OCI-LY1 (cell line): Measurements from ENCODE around the gene MARCHF5.

ENCODE experiments used
- H2AFZ ChIP-seq: fragments of 200-600 bp; sonication (generic), shearing (Covaris generic); 2 replicates; pipeline ENCODE4 v1.6.0; 2014; ENCODE audit warnings: antibody characterized with exemption, mild to moderate bottlenecking, low read length
- H3F3A ChIP-seq: fragments of 200-600 bp; sonication (generic), shearing (Covaris generic); 2 replicates; pipeline ENCODE4 v1.6.0; 2014; ENCODE audit warnings: mild to moderate bottlenecking, antibody characterized with exemption, low read length, moderate library complexity; ENCODE audit not compliant: insufficient read depth
- H3K27ac ChIP-seq: fragments of 200-600 bp; sonication (generic); 2 replicates; pipeline ENCODE4 v1.5.1; 2014; ENCODE audit warnings: low read length, mixed run types, mild to moderate bottlenecking, low read depth; ENCODE audit not compliant: poor library complexity, severe bottlenecking
- H3K27me3 ChIP-seq: fragments of 200-600 bp; sonication (generic); 2 replicates; pipeline ENCODE4 v1.6.0; 2014; ENCODE audit warnings: antibody characterized with exemption, mild to moderate bottlenecking, low read length, moderate library complexity; ENCODE audit not compliant: insufficient read depth
- H3K36me3 ChIP-seq: fragments of 200-600 bp; sonication (generic); 2 replicates; pipeline ENCODE4 v1.6.1; 2014; ENCODE audit warnings: mild to moderate bottlenecking, antibody characterized with exemption, low read length, moderate library complexity, mixed read lengths; ENCODE audit not compliant: insufficient read depth
- H3K4me1 ChIP-seq: fragments of 200-600 bp; sonication (generic); 2 replicates; pipeline ENCODE4 v1.5.1; 2014; ENCODE audit warnings: mild to moderate bottlenecking, low read length, moderate library complexity; ENCODE audit not compliant: insufficient read depth, severe bottlenecking
- H3K4me2 ChIP-seq: fragments of 200-600 bp; sonication (generic), shearing (Covaris generic); 2 replicates; pipeline ENCODE4 v1.6.1; 2014; ENCODE audit warnings: low read length
- H3K4me3 ChIP-seq: fragments of 200-600 bp; sonication (generic); 2 replicates; pipeline ENCODE4 v1.5.1; 2014; ENCODE audit warnings: low read length, low read depth, mild to moderate bottlenecking, mixed read lengths; ENCODE audit not compliant: poor library complexity, severe bottlenecking
- H3K79me2 ChIP-seq: fragments of 200-600 bp; shearing (Covaris generic); 2 replicates; pipeline ENCODE4 v1.6.1; 2016; ENCODE audit warnings: mixed run types, low read length, mixed read lengths; ENCODE audit not compliant: insufficient read depth
- H3K9ac ChIP-seq: fragments of 200-600 bp; sonication (generic), shearing (Covaris generic); 2 replicates; pipeline ENCODE4 v1.6.1; 2014; ENCODE audit warnings: mild to moderate bottlenecking, low read length, mixed read lengths
- H3K9me2 ChIP-seq: fragments of 200-600 bp; sonication (generic), shearing (Covaris generic); 2 replicates; pipeline ENCODE4 v1.6.1; 2014; ENCODE audit warnings: low read depth, mild to moderate bottlenecking, low read length, mixed read lengths
- H3K9me3 ChIP-seq: fragments of 200-600 bp; shearing (Covaris generic); 2 replicates; pipeline ENCODE4 v1.6.1; 2014; ENCODE audit warnings: low read length, mixed read lengths
- H4K20me1 ChIP-seq: fragments of 200-600 bp; sonication (generic), shearing (Covaris generic); 2 replicates; pipeline ENCODE4 v1.6.0; 2016; ENCODE audit warnings: mild to moderate bottlenecking, low read length; ENCODE audit not compliant: insufficient read depth
- EZH2 ChIP-seq: fragments of 200-600 bp; sonication (generic), shearing (Covaris generic); IDR thresholded peaks from 2 replicates; pipeline ENCODE4 v1.8.0; 2017; ENCODE audit warnings: borderline replicate concordance, mixed run types, mild to moderate bottlenecking, antibody characterized with exemption, low read length, moderate library complexity, mixed read lengths
- TF ChIP-seq, protein P1 (sequence below): fragments of 200-600 bp; sonication (generic), shearing (Covaris generic); IDR thresholded peaks from 2 replicates; pipeline ENCODE4 v1.5.1; 2017; ENCODE audit warnings: mild to moderate bottlenecking, antibody characterized with exemption, low read length, moderate library complexity, mixed read lengths

The MARCHF5 gene

DNA sequence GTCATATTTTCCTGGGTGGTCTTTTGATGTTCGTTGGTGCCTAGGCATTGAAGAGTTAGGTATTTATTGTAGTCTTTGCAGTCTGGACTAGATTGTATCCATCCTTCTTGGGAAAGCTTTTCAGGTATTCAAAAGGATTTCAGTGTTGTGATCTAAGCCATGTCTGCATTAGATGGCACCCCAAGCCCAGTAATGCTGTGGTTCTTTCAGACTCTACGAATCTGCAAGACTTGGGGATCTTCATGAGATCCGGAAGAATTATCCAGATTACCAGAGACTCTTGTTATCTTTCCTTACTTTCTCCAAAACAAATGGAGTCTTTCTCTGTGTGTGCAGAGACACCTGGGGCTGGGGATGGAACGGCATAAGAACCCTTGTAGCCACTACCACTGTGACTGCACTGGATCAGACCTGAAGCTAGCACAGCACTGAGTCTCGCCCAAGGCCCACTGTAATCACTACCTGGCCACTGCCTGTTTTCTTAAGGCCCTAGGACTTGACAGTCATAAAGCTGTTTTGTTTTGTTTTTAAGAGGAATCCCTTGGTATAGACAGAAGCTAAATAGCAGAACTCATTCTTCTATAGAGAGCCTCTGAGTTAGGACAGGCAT lies 75.5 kb downstream of the MARCHF5 start:
- H3K9me2 ChIP-seq = no peaks in the 10 kb centered on the region
- H2AFZ ChIP-seq = no peak overlapping the region
- no peaks in the 10 kb centered on the region for H3K36me3 ChIP-seq
- no peak overlapping the region for H3K27ac ChIP-seq
- no peaks in the 10 kb centered on the region for H3F3A ChIP-seq
- no peaks in the 10 kb centered on the region for H3K9me3 ChIP-seq
- H3K4me3 ChIP-seq = no peak overlapping the region
- TF ChIP-seq, protein P1, sequence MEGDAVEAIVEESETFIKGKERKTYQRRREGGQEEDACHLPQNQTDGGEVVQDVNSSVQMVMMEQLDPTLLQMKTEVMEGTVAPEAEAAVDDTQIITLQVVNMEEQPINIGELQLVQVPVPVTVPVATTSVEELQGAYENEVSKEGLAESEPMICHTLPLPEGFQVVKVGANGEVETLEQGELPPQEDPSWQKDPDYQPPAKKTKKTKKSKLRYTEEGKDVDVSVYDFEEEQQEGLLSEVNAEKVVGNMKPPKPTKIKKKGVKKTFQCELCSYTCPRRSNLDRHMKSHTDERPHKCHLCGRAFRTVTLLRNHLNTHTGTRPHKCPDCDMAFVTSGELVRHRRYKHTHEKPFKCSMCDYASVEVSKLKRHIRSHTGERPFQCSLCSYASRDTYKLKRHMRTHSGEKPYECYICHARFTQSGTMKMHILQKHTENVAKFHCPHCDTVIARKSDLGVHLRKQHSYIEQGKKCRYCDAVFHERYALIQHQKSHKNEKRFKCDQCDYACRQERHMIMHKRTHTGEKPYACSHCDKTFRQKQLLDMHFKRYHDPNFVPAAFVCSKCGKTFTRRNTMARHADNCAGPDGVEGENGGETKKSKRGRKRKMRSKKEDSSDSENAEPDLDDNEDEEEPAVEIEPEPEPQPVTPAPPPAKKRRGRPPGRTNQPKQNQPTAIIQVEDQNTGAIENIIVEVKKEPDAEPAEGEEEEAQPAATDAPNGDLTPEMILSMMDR = no peak
- no peak for TF ChIP-seq EZH2
- no peak overlapping the region for H3K4me2 ChIP-seq
- no peaks in the 10 kb centered on the region for H3K79me2 ChIP-seq
- H3K4me1 ChIP-seq = no peaks in the 10 kb centered on the region
- H3K9ac ChIP-seq = no peak overlapping the region
- H4K20me1 ChIP-seq = no peaks in the 10 kb centered on the region
- no peaks in the 10 kb centered on the region for H3K27me3 ChIP-seq

DNA sequence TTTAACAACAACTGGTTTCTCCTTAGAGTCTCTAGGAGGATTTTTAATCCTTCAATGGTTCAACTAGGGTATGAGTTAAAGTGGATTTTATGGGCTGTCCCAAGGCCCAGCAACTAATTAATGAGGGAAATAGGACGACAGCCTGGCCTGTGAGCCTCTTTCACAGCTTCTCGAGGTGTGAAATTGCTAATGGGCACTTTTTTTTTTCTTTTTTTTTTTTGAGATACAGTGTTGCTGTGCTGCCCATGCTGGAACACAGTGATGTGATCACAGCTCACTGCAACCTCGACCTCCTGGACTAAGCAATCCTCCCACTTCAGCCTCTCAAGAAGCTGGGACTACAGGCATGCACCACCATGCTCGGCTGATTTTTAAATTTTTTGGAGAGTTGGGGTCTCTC lies 87.0 kb downstream of the MARCHF5 start:
- no peaks in the 10 kb centered on the region for H3K79me2 ChIP-seq
- no peaks in the 10 kb centered on the region for H3K4me1 ChIP-seq
- H4K20me1 ChIP-seq = no peaks in the 10 kb centered on the region
- no peaks in the 10 kb centered on the region for H3K36me3 ChIP-seq
- no peaks in the 10 kb centered on the region for H3K9me2 ChIP-seq
- H3K27me3 ChIP-seq = no peaks in the 10 kb centered on the region
- H3K9me3 ChIP-seq = no peaks in the 10 kb centered on the region
- H3K4me3 ChIP-seq = no peak overlapping the region
- no peak overlapping the region for H2AFZ ChIP-seq
- no peak overlapping the region for H3K27ac ChIP-seq
- H3K9ac ChIP-seq = no peak overlapping the region
- TF ChIP-seq, protein P1 = no peak
- no peak for TF ChIP-seq EZH2
- no peak overlapping the region for H3K4me2 ChIP-seq
- H3F3A ChIP-seq = no peaks in the 10 kb centered on the region

DNA sequence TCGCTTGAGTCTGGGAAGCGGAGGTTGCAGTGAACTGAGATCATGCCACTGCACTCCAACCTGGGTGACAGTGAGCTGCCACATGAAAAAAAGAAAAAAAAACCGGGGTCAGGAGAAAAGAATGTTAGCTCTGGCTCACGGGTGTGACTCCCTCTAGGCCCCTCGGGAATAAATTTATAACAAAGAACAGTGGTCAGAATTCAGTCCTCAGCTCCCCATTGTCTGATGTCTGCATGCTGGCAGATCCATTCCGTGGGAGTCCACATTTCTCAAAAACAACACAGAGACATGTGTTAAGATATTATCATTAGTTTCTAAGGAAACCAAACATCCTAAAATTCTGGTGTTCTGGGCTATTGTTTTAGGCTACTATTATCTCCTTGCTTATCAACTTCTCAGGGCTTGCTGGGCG lies 90.6 kb downstream of the MARCHF5 start:
- Histone ChIP-seq H3K79me2 (no peaks in the 10 kb centered on the region), H3K9me2 (no peaks in the 10 kb centered on the region), H3K27me3 (no peaks in the 10 kb centered on the region), H2AFZ (no peak overlapping the region), H4K20me1 (no peaks in the 10 kb centered on the region), H3K27ac (no peak overlapping the region), H3K9ac (no peak overlapping the region), H3K36me3 (no peaks in the 10 kb centered on the region), H3K4me3 (no peak overlapping the region), H3K4me2 (no peak overlapping the region), H3F3A (no peaks in the 10 kb centered on the region), H3K4me1 (no peaks in the 10 kb centered on the region), H3K9me3 (no peaks in the 10 kb centered on the region)
- TF ChIP-seq EZH2 = no peak
- TF ChIP-seq, protein P1 = no peak
